GM21786 (cell line): ENCODE measurements around the gene HMG20B.
"Not testable (repeated sequence)": the region's sequence is repeated elsewhere in the genome, so short reads cannot be mapped to it uniquely, and the experiment has no call there.

Experiments
- ATAC-seq: cut with Tn5 transposase; IDR thresholded peaks from one replicate; pipeline ENCODE4 v1.9.1; 2021; ENCODE audit not compliant: unreplicated experiment

Gene HMG20B

GRCh38 chr19:3580156-3580934 lies 7.6 kb downstream of the HMG20B start:
- ATAC-seq = no peak

DNA sequence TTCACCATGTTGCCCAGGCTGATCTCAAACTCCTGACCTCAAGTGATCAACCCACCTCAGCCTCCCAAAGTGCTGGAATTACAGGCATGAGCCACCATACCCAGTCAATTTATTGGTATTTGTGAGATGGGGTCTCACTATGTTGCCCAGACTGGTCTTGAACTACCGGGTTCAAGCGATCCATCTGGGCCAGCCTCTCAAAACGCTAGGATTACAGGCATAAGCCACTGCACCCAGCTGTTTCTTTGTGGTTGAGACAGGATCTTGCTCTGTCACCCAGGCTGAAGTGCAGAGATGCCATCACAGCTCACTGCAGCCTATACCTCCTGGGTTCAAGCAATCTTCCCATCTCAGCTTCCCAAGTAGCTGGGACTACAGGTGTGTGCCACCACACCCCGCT lies 9.0 kb downstream of the HMG20B start:
- ATAC-seq = not testable (repeated sequence)

GRCh38 chr19:3584036-3584802 lies 11.5 kb downstream of the HMG20B start:
- ATAC-seq = not testable (repeated sequence)

DNA sequence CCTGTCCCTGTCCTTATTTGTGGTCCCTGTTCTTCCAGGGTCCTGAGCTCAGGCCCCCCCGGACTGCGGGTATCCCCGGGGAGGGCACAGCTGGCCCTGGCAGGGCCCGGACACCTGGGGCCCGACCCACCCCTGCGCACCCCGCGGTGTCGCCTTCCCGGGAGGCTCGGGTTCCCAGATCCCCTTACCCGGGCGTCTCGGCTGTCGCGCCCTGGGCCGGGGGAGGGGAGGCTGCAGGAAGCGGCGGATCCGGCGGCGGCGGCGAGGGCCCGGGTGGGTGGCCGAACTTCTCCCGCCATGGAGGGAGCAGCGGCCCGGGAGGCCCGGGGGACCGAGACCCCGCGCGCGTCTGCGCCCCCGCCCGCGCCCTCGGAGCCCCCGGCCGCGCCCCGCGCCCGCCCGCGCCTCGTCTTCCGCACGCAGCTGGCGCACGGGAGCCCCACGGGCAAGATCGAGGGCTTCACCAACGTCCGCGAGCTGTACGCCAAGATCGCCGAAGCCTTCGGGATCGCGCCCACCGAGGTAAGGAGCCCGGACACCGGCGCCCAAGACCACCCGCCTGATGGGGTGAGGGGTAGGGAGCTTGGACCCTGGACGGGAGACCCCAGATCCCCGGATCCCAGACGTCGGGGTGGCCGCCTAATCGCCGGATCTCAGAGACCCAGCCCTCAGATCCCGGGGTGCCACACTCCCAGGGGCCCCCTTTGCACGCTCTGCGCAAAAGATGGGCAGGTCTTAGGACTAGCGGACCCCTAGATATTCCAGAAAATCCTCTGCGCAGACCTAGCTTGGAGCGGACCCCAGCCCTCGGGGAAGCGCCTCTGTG lies 12.8 kb downstream of the HMG20B start, which contains the start of gene GIPC3:
Gene GIPC3, plus strand, starts transcription at position 178 of the 826 bp plus-strand sequence. Its CDS starts 120 bp downstream, at position 298.
- no peak for ATAC-seq

DNA sequence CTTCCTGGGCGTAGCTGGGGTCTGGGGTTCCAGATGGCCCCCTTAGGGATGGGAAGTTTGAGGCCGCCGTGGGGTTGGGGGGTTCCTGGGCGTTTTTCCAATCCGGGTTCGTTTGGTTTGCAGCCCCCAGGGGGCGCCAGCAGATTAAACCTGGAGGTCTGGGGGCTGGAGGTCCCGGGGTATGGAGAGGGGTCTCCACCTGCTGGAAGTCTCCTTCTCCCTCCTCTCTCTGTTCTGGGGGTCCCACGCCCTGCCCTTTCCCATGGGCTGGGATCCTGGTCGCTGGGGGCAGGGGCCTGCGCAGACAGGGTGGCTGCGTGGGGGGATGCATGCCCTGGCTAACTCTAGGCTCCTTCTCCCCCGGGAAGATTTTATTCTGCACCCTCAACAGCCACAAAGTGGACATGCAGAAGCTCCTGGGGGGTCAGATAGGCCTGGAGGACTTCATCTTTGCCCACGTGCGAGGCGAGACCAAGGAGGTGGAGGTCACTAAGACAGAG lies 13.4 kb downstream of the HMG20B start:
- ATAC-seq = no peak

DNA sequence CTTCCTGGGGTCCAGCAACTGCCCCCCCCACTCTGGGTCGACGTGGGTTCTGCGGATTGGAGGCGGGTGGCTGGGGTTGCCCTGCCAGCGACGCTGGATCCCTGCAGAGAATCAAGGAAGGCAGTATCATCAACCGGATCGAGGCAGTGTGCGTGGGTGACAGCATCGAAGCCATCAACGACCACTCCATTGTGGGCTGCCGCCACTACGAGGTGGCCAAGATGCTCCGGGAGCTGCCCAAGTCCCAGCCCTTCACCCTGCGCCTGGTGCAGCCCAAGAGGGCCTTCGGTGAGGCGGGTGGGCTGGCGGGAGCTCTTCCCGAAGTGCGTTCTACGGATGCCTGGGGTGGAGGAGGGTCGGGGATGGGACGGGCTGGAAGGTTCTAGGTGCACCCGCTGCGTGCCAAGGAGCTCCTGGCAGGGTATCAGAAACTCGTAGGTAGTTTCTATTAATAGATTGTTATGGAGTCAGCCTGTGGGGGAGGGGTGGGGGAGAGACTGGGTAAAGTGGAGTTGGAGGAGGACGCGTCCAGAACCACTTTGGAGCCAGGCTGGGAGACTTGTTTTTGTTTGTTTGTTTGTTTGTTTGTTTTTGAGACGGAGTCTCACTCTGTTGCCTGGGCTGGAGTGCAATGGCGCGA lies 14.1 kb downstream of the HMG20B start:
- ATAC-seq = no peak

- ATAC-seq = no peak
Observed at GRCh38 chr19:3589439-3589838, 16.7 kb downstream of the HMG20B start.

- ATAC-seq = no peak
Observed at GRCh38 chr19:3589949-3590348, 17.2 kb downstream of the HMG20B start.

DNA sequence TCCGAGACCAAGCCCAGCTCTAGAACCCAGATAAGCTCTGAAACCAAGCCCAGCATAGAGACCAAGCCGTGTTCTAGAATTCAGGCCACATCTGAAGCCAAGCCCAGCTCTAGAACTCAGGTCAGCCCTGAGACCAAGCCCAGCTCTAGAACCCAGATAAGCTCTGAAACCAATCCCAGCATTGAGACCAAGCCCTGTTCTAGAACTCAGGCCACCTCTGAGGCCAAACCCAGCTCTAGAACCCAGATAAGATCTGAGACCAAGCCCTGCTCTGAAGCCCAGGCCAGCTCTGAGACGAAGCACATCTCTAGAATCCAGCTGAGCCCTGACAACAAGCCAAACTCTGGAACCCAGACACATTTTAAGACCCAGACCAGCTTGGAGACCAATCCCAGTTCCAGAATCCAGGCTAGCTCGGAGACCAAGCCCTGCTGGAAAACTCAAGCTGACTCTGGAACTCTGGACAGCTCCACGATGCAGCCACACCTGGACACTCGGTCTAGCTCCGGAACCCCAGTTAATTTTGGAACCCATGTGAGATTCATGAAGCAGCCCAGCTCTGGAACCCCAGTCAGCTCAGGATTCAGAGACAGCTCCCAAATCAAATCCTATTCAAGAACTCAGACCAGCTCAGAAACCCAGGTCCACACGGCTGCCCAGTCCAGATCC lies 18.4 kb downstream of the HMG20B start:
- no peak for ATAC-seq

- no peak for ATAC-seq
Observed at GRCh38 chr19:3591876-3592613, 19.3 kb downstream of the HMG20B start.

DNA sequence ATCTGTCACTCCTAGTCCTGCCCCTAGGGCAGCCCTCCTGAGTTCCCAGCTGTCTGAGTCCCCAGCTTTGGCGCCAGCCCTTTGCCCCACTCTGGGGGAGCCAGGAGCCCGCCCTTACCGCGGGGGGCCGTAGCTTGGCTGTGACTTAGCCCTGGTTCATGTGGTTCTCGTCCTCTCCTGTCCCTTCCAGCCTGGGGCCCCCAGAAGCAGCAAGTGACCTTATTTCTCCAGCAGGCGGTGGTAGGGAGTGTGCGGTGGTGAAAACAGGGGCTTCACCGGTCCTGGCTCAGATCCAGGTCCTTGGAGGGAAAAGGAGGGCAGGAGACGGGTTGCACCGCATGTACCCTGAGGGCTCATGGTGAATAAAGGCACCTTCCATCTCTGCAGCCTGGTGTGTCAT lies 20.4 kb downstream of the HMG20B start:
- ATAC-seq = no peak

DNA sequence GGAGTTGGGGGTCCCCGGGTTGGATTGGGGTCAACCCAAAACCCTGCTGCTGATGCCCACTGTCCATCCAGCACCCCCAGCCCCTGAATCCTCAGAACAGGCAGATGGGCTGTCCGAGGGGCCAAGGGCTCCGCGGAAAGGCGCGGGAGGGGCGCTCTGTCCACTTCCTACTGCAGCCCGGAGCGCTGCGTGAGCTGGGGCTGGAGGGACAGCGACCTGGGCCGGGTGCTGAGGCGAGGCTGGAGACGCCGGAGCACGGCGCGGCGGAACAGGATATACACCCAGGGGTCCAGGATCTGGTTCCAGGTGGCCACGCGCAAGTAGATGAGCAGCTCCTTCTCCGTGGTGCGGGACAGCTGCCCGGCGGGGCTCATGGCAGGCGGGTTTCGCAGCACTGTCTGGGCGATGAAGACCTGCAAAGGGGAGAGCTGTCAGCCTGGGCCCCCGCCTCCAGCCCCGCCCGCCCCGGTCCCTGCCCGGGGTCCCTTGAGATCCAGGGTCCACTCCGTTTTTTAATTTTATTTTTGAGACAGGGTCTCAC lies 22.8 kb downstream of the HMG20B start:
- ATAC-seq = no peak

GRCh38 chr19:3599776-3600187 lies 27.0 kb downstream of the HMG20B start:
- ATAC-seq = no peak

- ATAC-seq = no peak
Observed at GRCh38 chr19:3601021-3601420, 28.3 kb downstream of the HMG20B start.

DNA sequence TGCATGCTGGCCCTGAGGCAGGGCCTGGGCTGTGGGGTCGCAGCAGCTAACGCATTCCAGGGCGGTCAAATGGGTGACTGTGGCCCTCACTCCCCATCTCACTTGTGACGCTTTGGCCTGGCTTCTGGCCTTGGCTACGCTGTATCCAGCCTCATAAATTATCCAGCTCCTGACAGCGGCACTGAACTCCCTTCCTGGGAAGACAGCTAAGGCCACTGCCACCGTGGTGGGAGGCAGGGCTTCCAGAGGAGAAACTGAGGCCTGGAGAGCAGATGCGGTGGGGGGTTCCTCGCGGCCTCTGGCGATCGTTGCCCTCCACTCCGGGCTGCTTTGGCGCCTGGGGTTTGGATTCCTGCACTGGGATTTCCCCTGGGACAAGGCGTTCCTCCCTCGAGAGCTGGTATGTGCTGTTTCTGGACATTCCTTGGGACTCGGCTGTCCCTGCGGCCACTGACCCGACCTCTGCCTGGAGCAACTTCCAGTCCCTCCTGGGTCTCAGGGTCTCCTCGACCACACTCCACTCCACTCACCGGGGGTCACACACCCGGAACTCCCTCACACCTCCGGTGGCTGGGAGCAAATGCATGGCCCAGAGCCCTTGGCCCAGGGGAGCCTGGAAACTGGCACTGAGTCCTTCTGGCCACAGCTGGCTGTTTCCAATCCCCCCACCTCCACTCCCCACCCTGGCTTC lies 30.5 kb downstream of the HMG20B start:
- ATAC-seq = no peak

GRCh38 chr19:3604227-3604986 lies 31.7 kb downstream of the HMG20B start:
- ATAC-seq = no peak

DNA sequence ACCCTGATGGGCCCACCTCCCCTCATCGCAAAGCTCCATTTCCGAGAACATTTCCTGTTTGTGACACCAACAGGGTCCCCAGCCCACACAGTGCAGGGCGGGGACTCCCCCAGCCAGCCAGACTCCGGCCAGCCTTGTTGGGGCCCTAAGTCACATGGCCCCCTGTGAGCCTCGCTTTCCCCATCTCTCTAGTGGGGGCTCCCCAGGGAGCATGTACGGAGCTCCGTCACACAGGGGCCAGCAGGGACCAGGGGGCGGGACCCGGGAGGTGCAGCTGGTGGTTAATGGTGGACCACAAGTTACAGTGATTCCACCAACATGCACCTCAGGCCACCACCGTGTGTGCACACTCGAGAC lies 32.2 kb downstream of the HMG20B start:
- ATAC-seq = no peak

GRCh38 chr19:3605361-3605760 lies 32.6 kb downstream of the HMG20B start:
- ATAC-seq = no peak
